COLO668 (cell line): Measurements from ENCODE around the gene C11orf91.
"Not testable (repeated sequence)": the region's sequence is repeated elsewhere in the genome, so short reads cannot be mapped to it uniquely, and the experiment has no call there.

ENCODE experiments used
- DNase-seq: peaks from one replicate; lab custom pipeline; 2025; ENCODE audit not compliant: unreplicated experiment; lab: John Stamatoyannopoulos, UW

C11orf91 gene

GRCh38 chr11:33721984-33722383, 21.4 kb upstream of the C11orf91 start:
- DNase-seq, result no peak

- DNase-seq, result no peak
These were observed 20.8 kb upstream of the C11orf91 start for GRCh38 chr11:33721426-33721825.

- peak; percentile 43 for DNase-seq
These were observed 19.0 kb upstream of the C11orf91 start for GRCh38 chr11:33719587-33719986.

- no peak for DNase-seq
These were observed 17.8 kb upstream of the C11orf91 start for GRCh38 chr11:33718440-33718839.

- no peak for DNase-seq
These were observed 15.6 kb upstream of the C11orf91 start for GRCh38 chr11:33716243-33716642.

GRCh38 chr11:33713856-33714398, 13.3 kb upstream of the C11orf91 start:
- no peak for DNase-seq

- no peak for DNase-seq
These were observed 12.7 kb upstream of the C11orf91 start for GRCh38 chr11:33713151-33713855.

- DNase-seq, result no peak
These were observed 11.8 kb upstream of the C11orf91 start for GRCh38 chr11:33712436-33712835.

GRCh38 chr11:33709466-33709865, 8.8 kb upstream of the C11orf91 start:
- DNase-seq, result no peak

GRCh38 chr11:33708985-33709384, 8.4 kb upstream of the C11orf91 start:
- DNase-seq, result no peak

GRCh38 chr11:33707831-33708230, 7.2 kb upstream of the C11orf91 start:
- DNase-seq, result not testable (repeated sequence)

- DNase-seq, result no peak
These were observed 6.3 kb upstream of the C11orf91 start for GRCh38 chr11:33706966-33707365.

- DNase-seq, result no peak
These were observed 5.9 kb upstream of the C11orf91 start for GRCh38 chr11:33706546-33706945.

GRCh38 chr11:33704240-33705002, 3.8 kb upstream of the C11orf91 start:
- DNase-seq, result no peak

- DNase-seq, result no peak
These were observed 3.2 kb upstream of the C11orf91 start for GRCh38 chr11:33703788-33704187.

GRCh38 chr11:33703234-33703633, 2.6 kb upstream of the C11orf91 start:
- no peak for DNase-seq

- DNase-seq, result no peak
These were observed 940 bp upstream of the C11orf91 start for GRCh38 chr11:33701302-33702230.

- no peak for DNase-seq
These were observed 544 bp downstream of the C11orf91 start for GRCh38 chr11:33700063-33700501.

- no peak for DNase-seq
These were observed 1.0 kb downstream of the C11orf91 start for GRCh38 chr11:33699515-33700062.

- DNase-seq, result no peak
These were observed 1.7 kb downstream of the C11orf91 start for GRCh38 chr11:33698921-33699320.

- DNase-seq, result no peak
These were observed 2.6 kb downstream of the C11orf91 start for GRCh38 chr11:33697997-33698396.
